Adrenal gland (tissue), 12 donors: ENCODE data around the gene METTL15. TPM values are rescaled to one million over a fixed set of nuclear protein-coding genes. Genes with fewer than 3 reads are reported as not detected.
"Not testable (repeated sequence)": the region's sequence is repeated elsewhere in the genome, so short reads cannot be mapped to it uniquely, and the experiment has no call there.

Experiments
- DNase-seq, 7 donors: peaks; one replicate each; pipeline ENCODE4 v3.0.0-alpha.2; 2019 to 2020
- H3K27ac ChIP-seq, 5 donors: fragments of 200-600 bp; sonication (generic) in 4 of 5; 1 replicate in 3 of 5; 2 replicates in 2 of 5; pipeline versions ENCODE4 v1.5.1 to v1.8.0; 2016 to 2020; ENCODE audit warnings: mild to moderate bottlenecking in 1 of 5
- H3K27me3 ChIP-seq: fragments of 200-600 bp; 2 replicates; pipeline ENCODE4 v1.8.0; 2021
- H3K36me3 ChIP-seq, 2 donors: fragments of 200-600 bp; replicated peaks in 1 of 2; 1 replicate in 1 of 2; 2 replicates in 1 of 2; pipeline versions ENCODE4 v1.5.1 to v1.8.0; 2018 to 2022
- H3K4me1 ChIP-seq, 2 donors: fragments of 200-600 bp; replicated peaks in 1 of 2; 1 replicate in 1 of 2; 2 replicates in 1 of 2; pipeline versions ENCODE4 v1.5.1 to v1.8.0; 2018 to 2021
- H3K4me3 ChIP-seq, 4 donors: fragments of 200-600 bp; sonication (generic) in 3 of 4; one replicate each; pipeline ENCODE4 v1.5.1; 2016 to 2018
- H3K9me3 ChIP-seq, 3 donors: fragments of 200-600 bp; sonication (generic) in 1 of 3; replicated peaks in 1 of 3; 1 replicate in 2 of 3; 2 replicates in 1 of 3; pipeline versions ENCODE4 v1.5.1 to v1.8.0; 2016 to 2021
- POLR2A ChIP-seq, 2 donors: fragments of 450-650 bp; IDR thresholded peaks; one replicate each; pipeline ENCODE4 v1.6.1; 2017; ENCODE audit warnings: antibody characterized with exemption in 2 of 2, mild to moderate bottlenecking in 2 of 2, moderate library complexity in 1 of 2
- WGBS, 4 donors: extraction: QIAGEN DNeasy Blood & Tissue Kit in 2 of 4; methylation state at CpG; one replicate each; pipeline versions ENCODE4 v1.1.5 to v1.1.7; 2013 to 2017; 5-methylcytosine and 5-hydroxymethylcytosine counted together
- intact Hi-C, 2 donors: fragments of 100-400 bp; cut with DNase I; formaldehyde crosslinking; loops; one replicate each; pipeline versions ENCODE4 v1.14.1 to v1.15.0; 2022 to 2023
- polyA plus RNA-seq, 3 donors: library from polyadenylated mRNA; stranded (reverse); fragments of 200-250 nt in 2 of 3; fragments of 350-450 nt in 1 of 3; fragmentation: Illumina TruSeq in 1 of 3; extraction: RNeasy Lipid Tissue Mini Kit (QIAGEN cat#74804) in 1 of 3; gene quantifications; one replicate each; pipeline ENCODE4 v1.2.3, GENCODE V29; 2013 to 2014
- total RNA-seq, 9 donors: library from RNA; depleted of rRNA in 4 of 9; stranded (reverse); fragments of >200 nt in 4 of 9; fragments of 120-200 nt in 1 of 9; fragmentation: NEBNext Ultra II Directional in 1 of 9; extraction: Animal tissue kit (Norgen Biotek cat#: 25700) in 1 of 9; gene quantifications; one replicate each; pipeline versions ENCODE4 v1.1.0 to v1.2.4, GENCODE V29; 2013 to 2023
- TF ChIP-seq, protein P1 (sequence below), 6 experiments: fragments of 450-650 bp in 4 of 6; fragments of 200-600 bp in 2 of 6; sonication (generic) in 1 of 6; IDR thresholded peaks; 1 replicate in 5 of 6; 2 replicates in 1 of 6; pipeline versions ENCODE4 v1.5.1 to v1.8.0; 2016 to 2021; ENCODE audit warnings: antibody characterized with exemption in 6 of 6, mild to moderate bottlenecking in 2 of 6, moderate library complexity in 1 of 6
- donor health status: healthy with polysubstance abuse.
- donor health status: Bipolar disorder and iron deficiency.
- donor health status: DM: yes; HTN: yes; CAD: no.
- donor health status: DM: no; HTN: no; CAD: no.
- donor health status: DM: no; HTN: no; CAD: no.
- donor health status: DM: yes; HTN: yes; CAD: no.

Gene METTL15
- total and polyA plus RNA-seq, 12 donors, result 7.4 to 45.5 (median 17.3) TPM

DNA sequence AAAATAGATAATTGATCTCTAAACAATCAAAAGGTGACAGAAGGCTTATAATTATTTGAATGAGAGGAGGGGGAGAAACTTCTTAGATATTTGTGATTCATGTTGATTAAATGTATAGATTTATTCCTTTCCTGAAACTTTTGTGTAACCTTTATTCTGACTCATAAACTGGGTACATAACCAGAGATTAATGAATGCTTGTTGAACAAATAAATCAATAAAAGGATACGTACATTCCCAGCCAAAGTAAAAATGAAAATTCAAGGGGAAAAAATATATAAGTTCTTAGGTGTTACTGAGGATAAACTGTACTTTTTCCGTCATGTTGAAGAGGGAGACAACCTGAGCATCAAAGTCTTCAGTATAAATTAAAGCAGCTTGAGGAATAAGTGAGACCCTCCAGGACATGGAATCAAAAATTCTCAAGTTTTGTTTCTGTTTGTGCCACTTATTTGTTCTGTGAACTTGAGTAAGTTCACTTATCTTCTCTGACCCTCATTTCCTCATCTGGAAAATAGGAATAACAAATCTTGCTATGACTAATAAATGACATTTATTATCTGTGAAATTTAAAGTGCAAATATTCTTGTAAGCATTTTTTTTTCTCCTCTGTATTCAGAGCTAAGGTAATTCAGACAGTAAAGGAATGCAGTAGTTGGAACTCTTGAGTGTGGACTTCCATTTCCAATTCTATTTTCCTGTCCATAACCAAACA is 195.4 kb downstream of the METTL15 start:
- Histone ChIP-seq H3K36me3 (no peaks in the 10 kb centered on the region), H3K4me1 (peaks cover 6 to 14% of the 10 kb centered on the region in 2 donors), H3K27me3 (no peaks in the 10 kb centered on the region), H3K4me3 (no peak overlapping the region), H3K9me3 (no peaks in the 10 kb centered on the region), H3K27ac (no peak overlapping the region)
- no peak for TF ChIP-seq POLR2A (IDR thresholded peaks at IDR 0.05)
- TF ChIP-seq, protein P1, sequence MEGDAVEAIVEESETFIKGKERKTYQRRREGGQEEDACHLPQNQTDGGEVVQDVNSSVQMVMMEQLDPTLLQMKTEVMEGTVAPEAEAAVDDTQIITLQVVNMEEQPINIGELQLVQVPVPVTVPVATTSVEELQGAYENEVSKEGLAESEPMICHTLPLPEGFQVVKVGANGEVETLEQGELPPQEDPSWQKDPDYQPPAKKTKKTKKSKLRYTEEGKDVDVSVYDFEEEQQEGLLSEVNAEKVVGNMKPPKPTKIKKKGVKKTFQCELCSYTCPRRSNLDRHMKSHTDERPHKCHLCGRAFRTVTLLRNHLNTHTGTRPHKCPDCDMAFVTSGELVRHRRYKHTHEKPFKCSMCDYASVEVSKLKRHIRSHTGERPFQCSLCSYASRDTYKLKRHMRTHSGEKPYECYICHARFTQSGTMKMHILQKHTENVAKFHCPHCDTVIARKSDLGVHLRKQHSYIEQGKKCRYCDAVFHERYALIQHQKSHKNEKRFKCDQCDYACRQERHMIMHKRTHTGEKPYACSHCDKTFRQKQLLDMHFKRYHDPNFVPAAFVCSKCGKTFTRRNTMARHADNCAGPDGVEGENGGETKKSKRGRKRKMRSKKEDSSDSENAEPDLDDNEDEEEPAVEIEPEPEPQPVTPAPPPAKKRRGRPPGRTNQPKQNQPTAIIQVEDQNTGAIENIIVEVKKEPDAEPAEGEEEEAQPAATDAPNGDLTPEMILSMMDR (IDR thresholded peaks at IDR 0.05), result no peak
- no peak for DNase-seq
- WGBS, 4 donors, result 57 to 75% (median 62%) methylated on average over 2 of the region's 2 CpGs
- intact Hi-C loops, result no loop called here

DNA sequence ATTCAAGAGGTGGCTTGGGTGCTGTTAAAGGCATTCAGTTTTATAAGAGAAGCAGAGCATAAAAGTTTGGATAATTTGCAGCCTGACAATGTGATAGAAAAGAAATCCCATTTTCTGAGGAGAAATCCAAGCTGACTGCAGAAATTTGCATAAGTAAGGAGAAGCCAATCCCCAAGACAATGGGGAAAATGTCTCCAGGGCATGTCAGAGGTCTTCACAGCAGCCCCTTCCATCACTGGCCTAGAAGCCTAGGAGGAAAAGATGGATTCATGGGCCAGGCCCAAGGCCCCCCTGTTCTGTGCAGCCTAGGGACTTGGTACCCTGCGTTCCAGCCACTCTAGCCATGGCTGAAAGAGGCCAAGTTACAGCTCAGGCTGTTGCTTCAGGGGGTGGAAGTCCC is 207.3 kb downstream of the METTL15 start:
- Histone ChIP-seq H3K27me3 (no peaks in the 10 kb centered on the region), H3K27ac (no peak overlapping the region), H3K36me3 (no peaks in the 10 kb centered on the region), H3K4me3 (no peak overlapping the region), H3K9me3 (no peaks in the 10 kb centered on the region), H3K4me1 (no peaks in the 10 kb centered on the region)
- no peak for DNase-seq
- intact Hi-C loops, result no loop called here
- TF ChIP-seq, protein P1 (IDR thresholded peaks at IDR 0.05), result no peak
- no peak for TF ChIP-seq POLR2A (IDR thresholded peaks at IDR 0.05)
- WGBS, 4 donors, result 98 to 100% (median 100%) methylated on average over 1 of the region's 1 CpG; no CpG with 5 or more reads in 1 of the 4 donors

- TF ChIP-seq, protein P1 (IDR thresholded peaks at IDR 0.05), result no peak
- TF ChIP-seq POLR2A (IDR thresholded peaks at IDR 0.05), result no peak
- H3K27ac ChIP-seq, result no peak overlapping the region
- H3K9me3 ChIP-seq, result no peaks in the 10 kb centered on the region
- 80 to 92% (median 89%) methylated on average over 3 of the region's 3 CpGs for WGBS, 4 donors
- no peak for DNase-seq
- H3K4me1 ChIP-seq, result no peaks in the 10 kb centered on the region
- no peaks in the 10 kb centered on the region for H3K36me3 ChIP-seq
- H3K4me3 ChIP-seq, result no peak overlapping the region
- no peaks in the 10 kb centered on the region for H3K27me3 ChIP-seq
- intact Hi-C loops, result no loop called here
Observed at GRCh38 chr11:28318871-28319270, 210.7 kb downstream of the METTL15 start.

- H3K4me3 ChIP-seq, result no peak overlapping the region
- peaks cover 0 to 7% (median 0%) of the 10 kb centered on the region in 3 donors for H3K9me3 ChIP-seq
- H3K36me3 ChIP-seq, result no peaks in the 10 kb centered on the region
- no peaks in the 10 kb centered on the region for H3K4me1 ChIP-seq
- TF ChIP-seq, protein P1 (IDR thresholded peaks at IDR 0.05), result no peak
- no peak for TF ChIP-seq POLR2A (IDR thresholded peaks at IDR 0.05)
- DNase-seq, result no peak
- intact Hi-C loops, result no loop called here
- H3K27me3 ChIP-seq, result no peaks in the 10 kb centered on the region
- no peak overlapping the region for H3K27ac ChIP-seq
Observed at GRCh38 chr11:28323621-28324020, 215.4 kb downstream of the METTL15 start.

DNA sequence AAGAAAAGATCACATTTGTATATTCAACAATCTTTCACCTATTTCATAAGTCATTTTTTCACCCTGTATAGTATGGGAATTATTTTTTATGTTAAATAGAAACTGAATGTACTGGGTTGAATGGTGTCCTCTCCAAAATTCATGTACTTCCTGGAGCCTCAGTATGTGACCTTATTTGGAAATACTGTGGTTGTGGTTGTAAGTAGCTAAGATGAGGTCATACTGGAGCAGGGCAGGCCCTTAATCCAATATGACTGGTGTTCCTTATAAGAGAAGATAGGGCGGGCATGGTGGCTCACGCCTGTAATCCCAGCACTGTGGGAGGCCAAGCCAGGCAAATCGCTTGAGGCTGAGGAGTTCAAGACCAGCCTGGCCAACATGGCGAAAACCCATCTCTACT is 224.2 kb downstream of the METTL15 start:
- H3K4me3 ChIP-seq, intact Hi-C loops: not testable (repeated sequence)
- 90 to 100% (median 98%) methylated on average over 4 of the region's 4 CpGs for WGBS, 4 donors

More for the DNA sequence above, 224.2 kb downstream of the METTL15 start:
- not testable (repeated sequence) for H3K4me1 ChIP-seq, H3K27ac ChIP-seq, H3K36me3 ChIP-seq, H3K27me3 ChIP-seq, H3K9me3 ChIP-seq, DNase-seq
